AG04450 (cell line): Measurements from ENCODE around the gene FADS2. TPM values are rescaled to one million over a fixed set of nuclear protein-coding genes. Genes with fewer than 3 reads are reported as not detected.

Experiments used
- CTCF ChIA-PET: fragments of 300-600, 350-600 bp; formaldehyde crosslinking; extraction: SDS; loops from one replicate; lab custom pipeline; 2022; ENCODE audit warnings: antibody characterized with exemption, inconsistent platforms; lab: Charles Lee
- POLR2A ChIA-PET: fragments of 350-600 bp; formaldehyde crosslinking; extraction: SDS; loops from one replicate; lab custom pipeline; 2021; ENCODE audit warnings: antibody characterized with exemption, inconsistent platforms; lab: Yijun Ruan, JAX
- DNase-seq: peaks from one replicate; pipeline ENCODE4 v3.0.0-alpha.2; 2011; ENCODE audit warnings: low read depth, low spot score
- H3K27ac ChIP-seq: one replicate; pipeline ENCODE4 v1.5.1; 2012; ENCODE audit warnings: low read depth, low read length, control low read depth
- H3K27me3 ChIP-seq: one replicate; pipeline ENCODE4 v1.6.0; 2012; ENCODE audit warnings: low read length; ENCODE audit not compliant: control insufficient read depth, insufficient read depth
- H3K4me3 ChIP-seq: 2 replicates; pipeline ENCODE4 v1.5.1; 2011; ENCODE audit warnings: mild to moderate bottlenecking, low read depth, low read length, control low read depth
- H3K9me3 ChIP-seq: 2 replicates; pipeline ENCODE4 v1.5.1; 2012; ENCODE audit warnings: low read length; ENCODE audit not compliant: control insufficient read depth, insufficient read depth
- CTCF ChIP-seq: IDR thresholded peaks from 2 replicates; pipeline ENCODE4 v1.5.1; 2011; ENCODE audit warnings: low read depth, low read length, control low read depth, inconsistent platforms
- polyA plus RNA-seq: library from polyadenylated mRNA; depleted of rRNA; stranded (reverse); fragments of >200 nt; gene quantifications from 2 replicates; pipeline ENCODE4 v1.2.3, GENCODE V29; 2011

The FADS2 gene
- polyA plus RNA-seq, 1 experiment = 183 TPM

GRCh38 chr11:61783717-61784505, 44.2 kb upstream of the FADS2 start:
- ChIA-PET POLR2A (interaction anchor here (1.0 kb wide), 1 partner anchor 10 kb away, joined by 8 read pairs; no protein-coding TSS in a partner anchor), CTCF (interaction anchor here (0.6 kb wide), 1 partner anchor 146 kb away, joined by 3 read pairs; no protein-coding TSS in a partner anchor)
- Histone ChIP-seq H3K27me3 (no peaks in the 10 kb centered on the region), H3K9me3 (no peaks in the 10 kb centered on the region), H3K4me3 (no peak overlapping the region), H3K27ac (peak overlapping the region; percentile 11)
- no peak for TF ChIP-seq CTCF
- DNase-seq = no peak

DNA sequence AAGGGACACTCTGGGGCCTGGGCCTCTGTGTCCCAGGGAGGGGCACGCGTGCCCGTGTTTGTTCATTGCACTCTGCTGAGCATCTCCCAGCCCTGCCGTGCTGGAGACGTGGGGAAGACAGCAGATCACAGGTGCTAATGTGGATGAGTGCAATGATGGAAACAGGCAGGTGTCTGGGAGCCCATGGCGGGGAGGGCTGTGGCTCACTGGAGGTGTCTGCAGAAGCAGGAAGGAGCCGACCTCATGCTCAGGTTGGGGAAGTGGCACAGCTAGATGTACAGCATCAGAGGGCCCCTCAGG, 43.6 kb upstream of the FADS2 start:
- H3K27ac ChIP-seq = no peak overlapping the region
- no peak overlapping the region for H3K4me3 ChIP-seq
- no peak for TF ChIP-seq CTCF
- CTCF ChIA-PET = interaction anchor here (0.6 kb wide), 1 partner anchor 147 kb away, joined by 3 read pairs; no protein-coding TSS in a partner anchor
- POLR2A ChIA-PET = interaction anchor here (1.0 kb wide), 1 partner anchor 10 kb away, joined by 8 read pairs; no protein-coding TSS in a partner anchor
- H3K27me3 ChIP-seq = no peaks in the 10 kb centered on the region
- H3K9me3 ChIP-seq = no peaks in the 10 kb centered on the region
- no peak for DNase-seq

GRCh38 chr11:61785837-61786402, 42.2 kb upstream of the FADS2 start:
- no peaks in the 10 kb centered on the region for H3K9me3 ChIP-seq
- POLR2A ChIA-PET = no interaction called here
- no peak for TF ChIP-seq CTCF

DNA sequence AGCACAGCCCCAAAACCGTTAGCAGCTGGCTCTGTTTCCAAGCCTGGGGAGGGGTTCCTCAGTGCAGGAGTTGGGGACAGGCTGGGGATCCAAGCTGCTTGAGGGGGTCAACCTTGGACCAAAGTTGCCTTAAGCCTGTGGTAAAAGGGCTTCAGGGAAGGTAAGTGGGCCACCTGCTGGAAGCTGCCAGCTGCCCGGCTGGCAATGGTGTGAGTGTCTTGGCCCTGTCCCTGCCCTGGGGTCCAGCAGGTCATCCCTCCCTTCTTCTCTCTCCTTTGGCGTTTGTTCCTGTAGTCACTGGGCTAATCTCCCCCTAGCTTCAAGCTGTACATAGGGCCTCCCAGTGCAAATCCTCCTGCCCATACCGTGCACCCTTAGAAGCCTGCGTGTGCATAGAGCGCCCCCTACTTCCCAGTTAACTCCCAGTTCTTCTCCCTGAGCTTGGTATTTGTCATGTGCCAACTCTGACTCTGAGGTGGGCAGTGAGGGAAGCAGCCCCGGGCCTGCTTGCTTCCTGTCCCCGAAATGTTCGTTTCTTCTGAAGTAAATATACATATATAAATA, 40.1 kb upstream of the FADS2 start:
- H3K27me3 ChIP-seq = no peaks in the 10 kb centered on the region
- TF ChIP-seq CTCF = peak; percentile 61
- peak; percentile 3 for DNase-seq
- no peaks in the 10 kb centered on the region; the same call in 1 of the 2 replicates for H3K9me3 ChIP-seq
- no peak overlapping the region for H3K4me3 ChIP-seq
- H3K27ac ChIP-seq = no peak overlapping the region
- CTCF ChIA-PET = interaction anchor here (0.5 to 3.5 kb wide), 9 partner anchors 9 to 336 kb away, joined by 3 to 29 read pairs (median 3); partner anchors contain the start of genes BEST1 and MYRF
- POLR2A ChIA-PET = no interaction called here

More at GRCh38 chr11:61785837-61786402, 42.2 kb upstream of the FADS2 start:
- Histone ChIP-seq H3K4me3 (no peak overlapping the region), H3K27me3 (no peaks in the 10 kb centered on the region), H3K27ac (no peak overlapping the region)
- no peak for DNase-seq
- CTCF ChIA-PET = interaction anchor here (3.5 kb wide), 1 partner anchor 11 kb away, joined by 24 read pairs; no protein-coding TSS in a partner anchor
